Neural crest cell (in vitro differentiated cells): Measurements from ENCODE around the gene TMBIM4. TPM values are rescaled to one million over a fixed set of nuclear protein-coding genes. Genes with fewer than 3 reads are reported as not detected.
A peak's percentile ranks its signal among the peaks of the same experiment; 100 is the strongest.

Experiments
- DNase-seq: peaks from one replicate; pipeline ENCODE4 v3.0.0; 2021; ENCODE audit warnings: low read depth, mixed read lengths, low spot score
- H3K27ac Mint-ChIP-seq: one replicate; pipeline ENCODE4 v1.8.0; 2021; ENCODE audit warnings: mild to moderate bottlenecking, mixed read lengths; ENCODE audit not compliant: unreplicated experiment
- H3K27me3 Mint-ChIP-seq: 2 replicates; pipeline ENCODE4 v1.8.0; 2021; ENCODE audit warnings: low read depth, mild to moderate bottlenecking, mixed read lengths
- H3K36me3 Mint-ChIP-seq: 2 replicates; pipeline ENCODE4 v1.8.0; 2021; ENCODE audit warnings: low read depth, mild to moderate bottlenecking, mixed read lengths
- H3K4me1 Mint-ChIP-seq: 2 replicates; pipeline ENCODE4 v1.8.0; 2021; ENCODE audit warnings: mixed read lengths
- H3K4me3 Mint-ChIP-seq: one replicate; pipeline ENCODE4 v1.8.0; 2021; ENCODE audit warnings: mild to moderate bottlenecking, mixed read lengths
- H3K9me3 Mint-ChIP-seq: 2 replicates; pipeline ENCODE4 v1.8.0; 2021; ENCODE audit warnings: mixed read lengths
- CTCF ChIP-seq: fragments of 200-600 bp; sonication (generic); conservative IDR thresholded peaks from 2 replicates; pipeline ENCODE4 v1.5.0; 2021; ENCODE audit warnings: antibody characterized with exemption, mild to moderate bottlenecking
- total RNA-seq: library from RNA; stranded (reverse); gene quantifications from 2 replicates; pipeline ENCODE4 v1.2.1, GENCODE V29; 2021

The TMBIM4 gene
- total RNA-seq, 1 donor from 2014 or later, result 27.2 TPM

GRCh38 chr12:66127650-66128049 is 42.1 kb downstream of the TMBIM4 start:
- DNase-seq, result no peak
- no peaks in the 10 kb centered on the region for H3K27me3 Mint-ChIP-seq
- no peaks in the 10 kb centered on the region for H3K9me3 Mint-ChIP-seq
- H3K36me3 Mint-ChIP-seq, result peaks cover 34% of the 10 kb centered on the region
- H3K27ac Mint-ChIP-seq, result no peak overlapping the region
- peak overlapping the region; percentile 45 for H3K4me3 Mint-ChIP-seq
- no peak for TF ChIP-seq CTCF
- H3K4me1 Mint-ChIP-seq, result peaks cover 33% of the 10 kb centered on the region

GRCh38 chr12:66120477-66120876 is 49.3 kb downstream of the TMBIM4 start:
- no peak overlapping the region for H3K27ac Mint-ChIP-seq
- no peak for DNase-seq
- peaks cover 11% of the 10 kb centered on the region for H3K36me3 Mint-ChIP-seq
- no peaks in the 10 kb centered on the region for H3K9me3 Mint-ChIP-seq
- no peaks in the 10 kb centered on the region for H3K4me1 Mint-ChIP-seq
- no peaks in the 10 kb centered on the region for H3K27me3 Mint-ChIP-seq
- no peak overlapping the region for H3K4me3 Mint-ChIP-seq
- peak; percentile 14 for TF ChIP-seq CTCF

GRCh38 chr12:66119870-66120241 is 49.9 kb downstream of the TMBIM4 start:
- H3K27me3 Mint-ChIP-seq, result no peaks in the 10 kb centered on the region
- TF ChIP-seq CTCF, result no peak
- no peaks in the 10 kb centered on the region for H3K9me3 Mint-ChIP-seq
- H3K36me3 Mint-ChIP-seq, result peaks cover 6% of the 10 kb centered on the region
- no peaks in the 10 kb centered on the region for H3K4me1 Mint-ChIP-seq
- no peak overlapping the region for H3K27ac Mint-ChIP-seq
- no peak for DNase-seq
- no peak overlapping the region for H3K4me3 Mint-ChIP-seq

GRCh38 chr12:66119229-66119869 is 50.4 kb downstream of the TMBIM4 start:
- H3K9me3 Mint-ChIP-seq, result no peaks in the 10 kb centered on the region
- no peak overlapping the region for H3K27ac Mint-ChIP-seq
- no peaks in the 10 kb centered on the region for H3K4me1 Mint-ChIP-seq
- peaks cover 6% of the 10 kb centered on the region for H3K36me3 Mint-ChIP-seq
- H3K27me3 Mint-ChIP-seq, result no peaks in the 10 kb centered on the region
- no peak for DNase-seq
- no peak overlapping the region for H3K4me3 Mint-ChIP-seq
- TF ChIP-seq CTCF, result no peak

GRCh38 chr12:66118240-66118891 is 51.4 kb downstream of the TMBIM4 start:
- no peaks in the 10 kb centered on the region for H3K9me3 Mint-ChIP-seq
- H3K4me3 Mint-ChIP-seq, result no peak overlapping the region
- TF ChIP-seq CTCF, result no peak
- no peaks in the 10 kb centered on the region for H3K36me3 Mint-ChIP-seq
- H3K4me1 Mint-ChIP-seq, result no peaks in the 10 kb centered on the region
- DNase-seq, result no peak
- H3K27ac Mint-ChIP-seq, result no peak overlapping the region
- H3K27me3 Mint-ChIP-seq, result no peaks in the 10 kb centered on the region
